ENCODE results near the gene ZNF485.
"Not testable (repeated sequence)": the region's sequence is repeated elsewhere in the genome, so short reads cannot be mapped to it uniquely, and the experiment has no call there.

DNA sequence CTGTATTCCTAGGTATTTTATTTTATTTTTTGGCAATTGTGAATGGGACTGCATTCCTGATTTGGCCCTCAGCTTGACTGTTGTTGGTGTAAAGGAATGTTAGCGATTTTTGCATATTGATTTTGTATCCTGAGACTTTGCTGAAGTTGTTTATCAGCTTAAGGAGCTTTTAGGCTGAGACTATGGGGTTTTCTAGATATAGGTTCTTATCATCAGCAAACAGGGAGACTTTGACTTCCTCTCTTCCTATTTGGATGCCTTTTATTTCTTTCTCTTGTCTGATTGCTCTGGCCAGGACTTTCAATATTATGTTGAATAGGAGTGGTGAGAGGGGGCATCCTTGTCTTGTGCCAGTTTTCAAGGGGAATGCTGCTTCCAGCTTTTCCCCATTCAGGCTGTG, 29.6 kb downstream of the ZNF485 start:
- not testable (repeated sequence) for TF ChIP-seq EZH2 (IDR thresholded peaks at IDR 0.05; ENCODE audit: insufficient read depth, poor library complexity, severe bottlenecking); EZH2phosphoT487 (IDR thresholded peaks at IDR 0.05; ENCODE audit: insufficient read depth, low read depth)

Data from GM23248 (cell line).